Activated CD4-positive, alpha-beta T cell treated with anti-CD3 and anti-CD28 coated beads, Interleukin-2, amount 50 U/mL, for 1 hour (primary cell): ENCODE results near the gene KLK1.

Experiments used
- DNase-seq: peaks from one replicate; pipeline ENCODE4 v3.0.0-alpha.2; 2020

KLK1 gene

GRCh38 chr19:50823389-50824042, at the start of gene KLK1:
Gene KLK1, minus strand, starts transcription at chr19:50823787. Its CDS starts 39 bp downstream, at chr19:50823748.
- DNase-seq: no peak

- no peak for DNase-seq
Measured at GRCh38 chr19:50873056-50873455, 49.5 kb upstream of the KLK1 start, which contains the start of gene KLK2. Gene KLK2, plus strand, starts transcription at chr19:50873439. Its CDS starts 35 bp downstream, at chr19:50873474.

- no peak for DNase-seq
Measured at GRCh38 chr19:50870417-50871089, 47.0 kb upstream of the KLK1 start.

- no peak for DNase-seq
Measured at GRCh38 chr19:50869479-50869878, 45.9 kb upstream of the KLK1 start.

- DNase-seq: no peak
Measured at GRCh38 chr19:50861496-50862286, 38.1 kb upstream of the KLK1 start.

- DNase-seq: no peak
Measured at GRCh38 chr19:50861010-50861409, 37.4 kb upstream of the KLK1 start.

- DNase-seq: no peak
Measured at GRCh38 chr19:50859849-50860248, 36.3 kb upstream of the KLK1 start.

- no peak for DNase-seq
Measured at GRCh38 chr19:50858886-50859285, 35.3 kb upstream of the KLK1 start.

GRCh38 chr19:50857366-50857765, 33.8 kb upstream of the KLK1 start:
- DNase-seq: no peak

- no peak for DNase-seq
Measured at GRCh38 chr19:50854636-50855410, 31.2 kb upstream of the KLK1 start, which contains the start of gene KLK3. Gene KLK3, plus strand, starts transcription at chr19:50854915. Its CDS starts 41 bp downstream, at chr19:50854956.

- DNase-seq: no peak
Measured at GRCh38 chr19:50851620-50852019, 28.0 kb upstream of the KLK1 start.

- no peak for DNase-seq
Measured at GRCh38 chr19:50850738-50851137, 27.2 kb upstream of the KLK1 start.

GRCh38 chr19:50844296-50844935, 20.8 kb upstream of the KLK1 start:
- no peak for DNase-seq

GRCh38 chr19:50843701-50844221, 20.2 kb upstream of the KLK1 start:
- DNase-seq: no peak

GRCh38 chr19:50843205-50843604, 19.6 kb upstream of the KLK1 start:
- DNase-seq: no peak

- no peak for DNase-seq
Measured at GRCh38 chr19:50842130-50842529, 18.5 kb upstream of the KLK1 start.

- no peak for DNase-seq
Measured at GRCh38 chr19:50839712-50840655, 16.4 kb upstream of the KLK1 start.

- DNase-seq: no peak
Measured at GRCh38 chr19:50838239-50838638, 14.7 kb upstream of the KLK1 start.

- DNase-seq: no peak
Measured at GRCh38 chr19:50837300-50837699, 13.7 kb upstream of the KLK1 start.

- DNase-seq: no peak
Measured at GRCh38 chr19:50836543-50837195, 13.1 kb upstream of the KLK1 start.
